Transverse colon (tissue), 4 donors: ENCODE data around the gene KCNAB2.

ENCODE experiments used
- EP300 ChIP-seq: sonication (generic); formaldehyde crosslinking; IDR thresholded peaks from one replicate; pipeline ENCODE4 v1.6.1; 2017; ENCODE audit warnings: antibody characterized with exemption, low read depth
- POLR2AphosphoS5 ChIP-seq, 3 donors: sonication (generic); formaldehyde crosslinking; IDR thresholded peaks; one replicate each; pipeline ENCODE4 v1.6.1; 2016; ENCODE audit warnings: antibody characterized with exemption in 3 of 3
- TF ChIP-seq, protein P1 (sequence below), 5 experiments: fragments of 200-600 bp in 3 of 5; fragments of 450-650 bp in 2 of 5; sonication (generic) in 3 of 5; IDR thresholded peaks; 1 replicate in 2 of 5; 2 replicates in 3 of 5; pipeline ENCODE4 v1.5.1; 2016 to 2017; ENCODE audit warnings: antibody characterized with exemption in 5 of 5, inconsistent platforms in 3 of 5, mild to moderate bottlenecking in 2 of 5, moderate library complexity in 1 of 5

DNA sequence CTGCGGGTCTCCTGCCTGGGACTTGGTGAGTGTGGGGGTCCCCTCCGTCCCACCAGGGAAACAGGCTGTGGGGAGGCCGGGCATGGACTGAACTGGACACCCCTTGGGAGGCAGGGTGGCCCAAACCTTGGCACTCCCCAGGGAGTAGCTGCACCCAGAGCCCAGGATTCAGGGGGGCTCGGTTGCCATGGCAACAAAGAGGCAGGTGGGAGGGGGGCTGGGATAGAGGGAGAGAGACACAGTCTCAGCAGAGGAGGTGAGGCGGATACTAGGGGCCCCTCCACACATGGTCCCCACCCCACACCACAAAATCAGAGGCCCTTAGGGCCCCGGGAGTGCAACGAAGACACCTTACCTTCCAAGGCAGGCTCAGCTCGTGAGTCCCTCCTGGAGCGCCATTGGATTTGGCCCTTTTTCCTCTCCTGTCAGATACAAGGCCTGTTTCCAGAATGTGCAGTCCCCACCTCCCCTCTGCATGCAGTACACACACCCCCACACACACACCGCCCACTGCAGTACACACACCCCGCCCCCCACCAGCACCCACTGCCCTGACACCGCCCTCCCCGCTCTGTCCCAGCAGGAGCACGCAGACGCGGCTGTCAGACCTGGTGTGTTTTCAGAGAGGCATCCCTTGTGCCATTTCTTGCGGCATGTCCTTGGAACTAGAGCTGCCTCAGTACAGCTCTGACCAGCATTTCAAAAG is 27.2 kb downstream of the KCNAB2 start:
- TF ChIP-seq, protein P1, sequence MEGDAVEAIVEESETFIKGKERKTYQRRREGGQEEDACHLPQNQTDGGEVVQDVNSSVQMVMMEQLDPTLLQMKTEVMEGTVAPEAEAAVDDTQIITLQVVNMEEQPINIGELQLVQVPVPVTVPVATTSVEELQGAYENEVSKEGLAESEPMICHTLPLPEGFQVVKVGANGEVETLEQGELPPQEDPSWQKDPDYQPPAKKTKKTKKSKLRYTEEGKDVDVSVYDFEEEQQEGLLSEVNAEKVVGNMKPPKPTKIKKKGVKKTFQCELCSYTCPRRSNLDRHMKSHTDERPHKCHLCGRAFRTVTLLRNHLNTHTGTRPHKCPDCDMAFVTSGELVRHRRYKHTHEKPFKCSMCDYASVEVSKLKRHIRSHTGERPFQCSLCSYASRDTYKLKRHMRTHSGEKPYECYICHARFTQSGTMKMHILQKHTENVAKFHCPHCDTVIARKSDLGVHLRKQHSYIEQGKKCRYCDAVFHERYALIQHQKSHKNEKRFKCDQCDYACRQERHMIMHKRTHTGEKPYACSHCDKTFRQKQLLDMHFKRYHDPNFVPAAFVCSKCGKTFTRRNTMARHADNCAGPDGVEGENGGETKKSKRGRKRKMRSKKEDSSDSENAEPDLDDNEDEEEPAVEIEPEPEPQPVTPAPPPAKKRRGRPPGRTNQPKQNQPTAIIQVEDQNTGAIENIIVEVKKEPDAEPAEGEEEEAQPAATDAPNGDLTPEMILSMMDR (IDR thresholded peaks at IDR 0.05): no peak
- TF ChIP-seq POLR2AphosphoS5 (IDR thresholded peaks at IDR 0.05): no peak
- TF ChIP-seq EP300: no peak
